ENCODE results near the gene CUX1. TPM values are rescaled to one million over a fixed set of nuclear protein-coding genes. Genes with fewer than 3 reads are reported as not detected.

Gene CUX1
- total RNA-seq, 1 experiment from 2014 or later = 64.3 TPM

DNA sequence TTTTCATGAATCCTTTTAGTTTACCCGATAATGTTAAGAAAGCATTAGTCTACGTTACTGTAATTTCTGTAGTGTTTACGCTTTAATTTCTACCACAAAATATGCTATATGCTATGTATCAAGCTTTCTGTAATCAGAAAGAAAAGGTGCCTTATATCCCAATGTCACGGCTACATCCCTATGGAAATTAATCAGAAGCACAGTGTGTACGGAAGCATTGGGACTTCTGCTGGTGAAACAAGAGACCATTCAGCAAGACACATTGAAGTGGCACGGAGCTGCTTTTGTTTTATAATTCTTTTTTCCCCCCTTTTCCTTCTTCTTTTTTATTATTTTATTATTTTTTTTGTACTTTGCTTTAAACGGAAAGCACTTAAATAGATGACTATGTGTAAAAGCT is 438.1 kb downstream of the CUX1 start (continued):
- TF ChIP-seq KAT7 (CRISPR knock-in tag; IDR thresholded peaks at IDR 0.05; ENCODE audit: borderline replicate concordance) = no peak
- no peak for TF ChIP-seq NR3C1 (CRISPR knock-in tag; conservative IDR thresholded peaks at IDR 0.05; ENCODE audit: low read depth)
- no peak for TF ChIP-seq ZNF317 (CRISPR knock-in tag; IDR thresholded peaks at IDR 0.05; ENCODE audit: borderline replicate concordance, low read depth)
- TF ChIP-seq GABPB1 (CRISPR knock-in tag; IDR thresholded peaks at IDR 0.05) = no peak
- TF ChIP-seq, protein P1, sequence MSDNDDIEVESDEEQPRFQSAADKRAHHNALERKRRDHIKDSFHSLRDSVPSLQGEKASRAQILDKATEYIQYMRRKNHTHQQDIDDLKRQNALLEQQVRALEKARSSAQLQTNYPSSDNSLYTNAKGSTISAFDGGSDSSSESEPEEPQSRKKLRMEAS (CRISPR knock-in tag; IDR thresholded peaks at IDR 0.05) = no peak
- TF ChIP-seq NFE2L1 (CRISPR knock-in tag; IDR thresholded peaks at IDR 0.05) = no peak
- TF ChIP-seq, protein P2, sequence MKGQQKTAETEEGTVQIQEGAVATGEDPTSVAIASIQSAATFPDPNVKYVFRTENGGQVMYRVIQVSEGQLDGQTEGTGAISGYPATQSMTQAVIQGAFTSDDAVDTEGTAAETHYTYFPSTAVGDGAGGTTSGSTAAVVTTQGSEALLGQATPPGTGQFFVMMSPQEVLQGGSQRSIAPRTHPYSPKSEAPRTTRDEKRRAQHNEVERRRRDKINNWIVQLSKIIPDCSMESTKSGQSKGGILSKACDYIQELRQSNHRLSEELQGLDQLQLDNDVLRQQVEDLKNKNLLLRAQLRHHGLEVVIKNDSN (CRISPR knock-in tag; IDR thresholded peaks at IDR 0.05) = no peak
- TF ChIP-seq, protein P3, sequence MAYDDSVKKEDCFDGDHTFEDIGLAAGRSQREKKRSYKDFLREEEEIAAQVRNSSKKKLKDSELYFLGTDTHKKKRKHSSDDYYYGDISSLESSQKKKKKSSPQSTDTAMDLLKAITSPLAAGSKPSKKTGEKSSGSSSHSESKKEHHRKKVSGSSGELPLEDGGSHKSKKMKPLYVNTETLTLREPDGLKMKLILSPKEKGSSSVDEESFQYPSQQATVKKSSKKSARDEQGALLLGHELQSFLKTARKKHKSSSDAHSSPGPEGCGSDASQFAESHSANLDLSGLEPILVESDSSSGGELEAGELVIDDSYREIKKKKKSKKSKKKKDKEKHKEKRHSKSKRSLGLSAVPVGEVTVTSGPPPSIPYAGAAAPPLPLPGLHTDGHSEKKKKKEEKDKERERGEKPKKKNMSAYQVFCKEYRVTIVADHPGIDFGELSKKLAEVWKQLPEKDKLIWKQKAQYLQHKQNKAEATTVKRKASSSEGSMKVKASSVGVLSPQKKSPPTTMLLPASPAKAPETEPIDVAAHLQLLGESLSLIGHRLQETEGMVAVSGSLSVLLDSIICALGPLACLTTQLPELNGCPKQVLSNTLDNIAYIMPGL (CRISPR knock-in tag; IDR thresholded peaks at IDR 0.05) = no peak
- TF ChIP-seq ZNF121 (CRISPR knock-in tag; IDR thresholded peaks at IDR 0.05) = no peak

DNA sequence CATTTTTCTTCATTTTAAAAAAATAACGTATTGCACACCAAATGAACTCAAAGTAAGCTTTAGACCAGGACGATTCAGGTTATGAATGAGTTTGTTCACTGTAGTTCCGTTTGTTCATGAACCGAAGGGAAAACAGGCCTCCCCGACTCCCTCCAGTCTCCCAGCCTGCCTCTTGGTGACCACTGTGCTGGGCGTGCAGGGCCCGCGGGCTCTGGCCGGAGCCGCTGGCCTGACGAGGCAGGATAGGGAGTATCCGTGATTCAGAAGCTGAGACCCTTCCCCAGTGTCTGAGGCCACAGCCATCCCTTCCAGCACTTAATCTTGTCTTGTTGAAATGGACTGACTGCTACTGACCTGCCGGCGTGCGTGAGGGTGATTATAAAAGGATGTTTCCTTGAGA is 438.5 kb downstream of the CUX1 start:
- ChIA-PET POLR2A (no interaction called here), CTCF (interaction anchor here (1.3 kb wide), 1 partner anchor 9 kb away, joined by 3 read pairs; no protein-coding TSS in a partner anchor)
- peaks cover 20% of the 10 kb centered on the region for H3K4me1 Mint-ChIP-seq
- H3K36me3 Mint-ChIP-seq = no peaks in the 10 kb centered on the region
- H3K4me3 Mint-ChIP-seq = no peak overlapping the region
- no peaks in the 10 kb centered on the region for H3K27me3 Mint-ChIP-seq (ENCODE audit: low read depth)
- TF ChIP-seq SMAD3 (CRISPR knock-in tag; IDR thresholded peaks at IDR 0.05; ENCODE audit: borderline replicate concordance) (no peak), ATF1 (CRISPR knock-in tag; IDR thresholded peaks at IDR 0.05) (no peak), SP1 (CRISPR knock-in tag; conservative IDR thresholded peaks at IDR 0.05) (no peak), NR3C1 (CRISPR knock-in tag; conservative IDR thresholded peaks at IDR 0.05; ENCODE audit: low read depth) (no peak), GTF2I (CRISPR knock-in tag; conservative IDR thresholded peaks at IDR 0.05) (no peak), RELA (CRISPR knock-in tag; IDR thresholded peaks at IDR 0.05; ENCODE audit: borderline replicate concordance) (no peak), FOXP1 (CRISPR knock-in tag; IDR thresholded peaks at IDR 0.05; ENCODE audit: borderline replicate concordance) (no peak), ZNF317 (CRISPR knock-in tag; IDR thresholded peaks at IDR 0.05; ENCODE audit: borderline replicate concordance, low read depth) (no peak), JAZF1 (CRISPR knock-in tag; IDR thresholded peaks at IDR 0.05) (no peak)
- TF ChIP-seq, protein P4, sequence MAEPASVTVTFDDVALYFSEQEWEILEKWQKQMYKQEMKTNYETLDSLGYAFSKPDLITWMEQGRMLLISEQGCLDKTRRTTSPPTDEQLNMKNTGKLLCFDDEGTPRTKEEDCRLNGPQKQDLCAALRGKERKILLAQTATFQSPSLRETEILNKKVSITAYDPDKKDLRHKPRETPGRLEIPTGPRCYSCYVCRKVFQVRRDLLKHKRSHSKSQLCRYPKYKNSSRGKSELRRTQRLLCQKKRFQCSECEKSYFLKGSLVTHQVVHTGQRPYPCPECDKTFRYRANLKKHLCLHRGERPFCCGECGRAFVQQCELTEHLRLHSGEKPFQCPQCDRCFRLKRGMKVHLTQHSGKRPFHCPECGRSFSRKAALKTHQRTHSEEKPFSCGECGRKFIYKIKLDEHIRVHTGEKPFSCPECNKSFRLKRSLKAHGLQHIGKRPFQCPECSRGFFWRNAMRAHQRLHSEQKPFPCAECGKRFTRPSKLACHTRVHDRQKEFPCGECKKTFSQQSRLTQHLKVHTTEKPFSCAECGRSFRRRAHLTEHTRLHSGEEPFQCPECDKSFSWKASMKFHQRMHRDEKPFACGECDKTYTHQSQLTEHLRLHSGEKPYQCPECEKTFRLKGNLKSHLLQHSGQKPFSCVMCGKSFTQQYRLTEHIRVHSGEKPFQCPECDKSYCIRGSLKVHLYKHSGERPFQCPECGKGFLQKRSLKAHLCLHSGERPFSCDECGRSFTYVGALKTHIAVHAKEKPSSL (CRISPR knock-in tag; conservative IDR thresholded peaks at IDR 0.05) = no peak
- TF ChIP-seq, protein P5, sequence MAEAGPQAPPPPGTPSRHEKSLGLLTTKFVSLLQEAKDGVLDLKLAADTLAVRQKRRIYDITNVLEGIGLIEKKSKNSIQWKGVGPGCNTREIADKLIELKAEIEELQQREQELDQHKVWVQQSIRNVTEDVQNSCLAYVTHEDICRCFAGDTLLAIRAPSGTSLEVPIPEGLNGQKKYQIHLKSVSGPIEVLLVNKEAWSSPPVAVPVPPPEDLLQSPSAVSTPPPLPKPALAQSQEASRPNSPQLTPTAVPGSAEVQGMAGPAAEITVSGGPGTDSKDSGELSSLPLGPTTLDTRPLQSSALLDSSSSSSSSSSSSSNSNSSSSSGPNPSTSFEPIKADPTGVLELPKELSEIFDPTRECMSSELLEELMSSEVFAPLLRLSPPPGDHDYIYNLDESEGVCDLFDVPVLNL (CRISPR knock-in tag; IDR thresholded peaks at IDR 0.05; ENCODE audit: borderline replicate concordance, low read depth) = no peak
- TF ChIP-seq, protein P6, sequence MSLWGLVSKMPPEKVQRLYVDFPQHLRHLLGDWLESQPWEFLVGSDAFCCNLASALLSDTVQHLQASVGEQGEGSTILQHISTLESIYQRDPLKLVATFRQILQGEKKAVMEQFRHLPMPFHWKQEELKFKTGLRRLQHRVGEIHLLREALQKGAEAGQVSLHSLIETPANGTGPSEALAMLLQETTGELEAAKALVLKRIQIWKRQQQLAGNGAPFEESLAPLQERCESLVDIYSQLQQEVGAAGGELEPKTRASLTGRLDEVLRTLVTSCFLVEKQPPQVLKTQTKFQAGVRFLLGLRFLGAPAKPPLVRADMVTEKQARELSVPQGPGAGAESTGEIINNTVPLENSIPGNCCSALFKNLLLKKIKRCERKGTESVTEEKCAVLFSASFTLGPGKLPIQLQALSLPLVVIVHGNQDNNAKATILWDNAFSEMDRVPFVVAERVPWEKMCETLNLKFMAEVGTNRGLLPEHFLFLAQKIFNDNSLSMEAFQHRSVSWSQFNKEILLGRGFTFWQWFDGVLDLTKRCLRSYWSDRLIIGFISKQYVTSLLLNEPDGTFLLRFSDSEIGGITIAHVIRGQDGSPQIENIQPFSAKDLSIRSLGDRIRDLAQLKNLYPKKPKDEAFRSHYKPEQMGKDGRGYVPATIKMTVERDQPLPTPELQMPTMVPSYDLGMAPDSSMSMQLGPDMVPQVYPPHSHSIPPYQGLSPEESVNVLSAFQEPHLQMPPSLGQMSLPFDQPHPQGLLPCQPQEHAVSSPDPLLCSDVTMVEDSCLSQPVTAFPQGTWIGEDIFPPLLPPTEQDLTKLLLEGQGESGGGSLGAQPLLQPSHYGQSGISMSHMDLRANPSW (CRISPR knock-in tag; conservative IDR thresholded peaks at IDR 0.05; ENCODE audit: low read depth) = no peak
- no peak for ATAC-seq
- DNase-seq (ENCODE audit: low spot score) = no peak
- no peak overlapping the region for H3K27ac Mint-ChIP-seq
- no peaks in the 10 kb centered on the region for H3K9me3 Mint-ChIP-seq
